Left lung (tissue), 14 donors: ENCODE data around the gene SPATA3. TPM values are rescaled to one million over a fixed set of nuclear protein-coding genes. Genes with fewer than 3 reads are reported as not detected.

Source experiments
- ATAC-seq: fragments of 200-7000 bp; cut with Tn5 transposase; one replicate; pipeline ENCODE4 v1.9.1; 2020; ENCODE audit warnings: moderate library complexity
- DNase-seq, 4 donors: peaks; one replicate each; pipeline ENCODE4 v3.0.0-alpha.2; 2013 to 2020
- H3K27ac ChIP-seq, 2 donors: fragments of 200-600 bp; sonication (generic) in 1 of 2; one replicate each; pipeline versions ENCODE4 v1.5.0 to v1.8.0; 2020 to 2021
- H3K27me3 ChIP-seq, 2 donors: fragments of 200-600 bp; sonication (generic) in 1 of 2; one replicate each; pipeline versions ENCODE4 v1.5.0 to v1.8.0; 2020 to 2021
- H3K36me3 ChIP-seq, 2 donors: fragments of 200-600 bp; sonication (generic) in 1 of 2; one replicate each; pipeline versions ENCODE4 v1.5.0 to v1.8.0; 2020 to 2021
- H3K4me1 ChIP-seq, 2 donors: fragments of 200-600 bp; one replicate each; pipeline ENCODE4 v1.8.0; 2021
- H3K4me3 ChIP-seq, 2 donors: fragments of 200-600 bp; sonication (generic) in 1 of 2; one replicate each; pipeline versions ENCODE4 v1.5.0 to v1.8.0; 2020 to 2021; ENCODE audit warnings: mild to moderate bottlenecking in 1 of 2
- H3K9me3 ChIP-seq, 2 donors: fragments of 200-600 bp; sonication (generic) in 1 of 2; one replicate each; pipeline versions ENCODE4 v1.5.0 to v1.8.0; 2020 to 2021
- CTCF ChIP-seq, 2 donors: fragments of 200-600 bp; sonication (generic) in 1 of 2; IDR thresholded peaks; one replicate each; pipeline versions ENCODE4 v1.5.0 to v1.8.0; 2021; ENCODE audit warnings: antibody characterized with exemption in 2 of 2
- intact Hi-C, 2 donors: fragments of 100-400 bp; cut with DNase I; formaldehyde crosslinking; loops; one replicate each; pipeline versions ENCODE4 v1.11.2 to v1.14.2; 2022
- long read RNA-seq, 12 donors: library from polyadenylated mRNA in 2 of 12; unstranded in 2 of 12; transcript quantifications; one replicate each; pipeline ENCODE4 v2.0.0 and lab custom pipeline, GENCODE V29; 2019 to 2026
- polyA plus RNA-seq, 6 donors: library from polyadenylated mRNA; unstranded; fragments of 120-200 nt; gene quantifications; one replicate each; pipeline ENCODE4 v1.2.1, GENCODE V29; 2013; ENCODE audit not compliant: insufficient read length in 6 of 6
- total RNA-seq, 2 donors: library from RNA; stranded (reverse); fragmentation: NEBNext Ultra II Directional; extraction: Animal tissue kit (Norgen Biotek cat#: 25700); gene quantifications; one replicate each; pipeline ENCODE4 v1.2.1, GENCODE V29; 2021
- donor health status: DM: no; HTN: yes; CAD: no.
- donor health status: DM: no; HTN: no; CAD: no.

Gene SPATA3
- total RNA-seq (not detected), polyA plus RNA-seq (under 1 TPM in 1 of 6 donors, not detected in 5; 0.16 TPM)
- long read RNA-seq, donor 1, result 0 reads
- long read RNA-seq, donor 2, result 0 reads
- long read RNA-seq, donor 3, result 0 reads
- long read RNA-seq, donor 4, result 0 reads
- long read RNA-seq, donor 5, result 0 reads
- long read RNA-seq, donor 6, result 0 reads
- long read RNA-seq, donor 7, result 0 reads
- long read RNA-seq, donor 8, result 0 reads
- long read RNA-seq, donor 9, result 0 reads
- long read RNA-seq, donor 10, result 0 reads
- long read RNA-seq, donor 11, result 0 reads
- long read RNA-seq, donor 12, result 0 reads

- Histone ChIP-seq H3K9me3 (no peaks in the 10 kb centered on the region), H3K36me3 (no peaks in the 10 kb centered on the region), H3K27me3 (peaks cover 16 to 70% of the 10 kb centered on the region in 2 donors), H3K4me3 (no peak within 1 kb of the TSS), H3K4me1 (no peaks in the 10 kb centered on the region), H3K27ac (no peak within 1 kb of the TSS)
- TF ChIP-seq CTCF (IDR thresholded peaks at IDR 0.05), result no peak
- DNase-seq (no peak), ATAC-seq (no peak)
- intact Hi-C loops, result no loop called here
These were observed at the start of gene SPATA3 for GRCh38 chr2:230995821-230996220. TSS of gene SPATA3 (plus strand) at chr2:230996121. CDS start at chr2:230996234, 113 bp downstream.

- intact Hi-C loops, result no loop called here
- Histone ChIP-seq H3K27me3 (no peaks in the 10 kb centered on the region), H3K9me3 (no peaks in the 10 kb centered on the region), H3K4me3 (no peak overlapping the region), H3K36me3 (no peaks in the 10 kb centered on the region), H3K27ac (no peak overlapping the region), H3K4me1 (no peaks in the 10 kb centered on the region)
- DNase-seq, result no peak
- TF ChIP-seq CTCF (IDR thresholded peaks at IDR 0.05), result no peak
- no peak for ATAC-seq
These were observed 49.3 kb upstream of the SPATA3 start for GRCh38 chr2:230946429-230947234.

- DNase-seq, result no peak
- H3K27ac ChIP-seq, result no peak overlapping the region
- no peaks in the 10 kb centered on the region for H3K27me3 ChIP-seq
- H3K36me3 ChIP-seq, result no peaks in the 10 kb centered on the region
- no peaks in the 10 kb centered on the region for H3K4me1 ChIP-seq
- ATAC-seq, result no peak
- TF ChIP-seq CTCF (IDR thresholded peaks at IDR 0.05), result no peak
- H3K9me3 ChIP-seq, result no peaks in the 10 kb centered on the region
- intact Hi-C loops, result no loop called here
- no peak overlapping the region for H3K4me3 ChIP-seq
These were observed 48.7 kb upstream of the SPATA3 start for GRCh38 chr2:230947235-230947576.

GRCh38 chr2:230947908-230948365 lies 48.0 kb upstream of the SPATA3 start:
- TF ChIP-seq CTCF (IDR thresholded peaks at IDR 0.05), result no peak
- no peak for DNase-seq
- no peaks in the 10 kb centered on the region for H3K4me1 ChIP-seq
- H3K27me3 ChIP-seq, result no peaks in the 10 kb centered on the region
- no peaks in the 10 kb centered on the region for H3K36me3 ChIP-seq
- ATAC-seq, result no peak
- no peak overlapping the region for H3K4me3 ChIP-seq
- no peak overlapping the region for H3K27ac ChIP-seq
- intact Hi-C loops, result no loop called here
- no peaks in the 10 kb centered on the region for H3K9me3 ChIP-seq
